DMS153 treated with DMSO at 0.1 percent for 48 hours (cell line): ENCODE measurements around the gene ARTN.

ENCODE experiments used
- DNase-seq: peaks from one replicate; lab custom pipeline; 2025; ENCODE audit not compliant: unreplicated experiment; lab: John Stamatoyannopoulos, UW

The ARTN gene

GRCh38 chr1:43982808-43983207 is 49.2 kb downstream of the ARTN start:
- DNase-seq: no peak

- no peak for DNase-seq
These were observed 49.8 kb downstream of the ARTN start for GRCh38 chr1:43983253-43983899.

GRCh38 chr1:43984855-43985254 is 51.3 kb downstream of the ARTN start:
- DNase-seq: no peak

GRCh38 chr1:43985984-43986595 is 52.5 kb downstream of the ARTN start:
- DNase-seq: no peak

- DNase-seq: no peak
These were observed 53.1 kb downstream of the ARTN start for GRCh38 chr1:43986712-43987111.
